ENCODE measurements around the gene PDHA1.

GRCh38 chrX:19388741-19389140 is 45.0 kb downstream of the PDHA1 start:
- TF ChIP-seq POLR2A (IDR thresholded peaks at IDR 0.05; ENCODE audit: low read depth, low read length) (no peak), POLR2AphosphoS5 (IDR thresholded peaks at IDR 0.05; ENCODE audit: low read depth, low read length) (no peak), PAX5 (IDR thresholded peaks at IDR 0.05; ENCODE audit: insufficient read depth, low read length, severe bottlenecking) (no peak), TAF1 (IDR thresholded peaks at IDR 0.05; ENCODE audit: low read depth, low read length) (no peak), SPI1 (IDR thresholded peaks at IDR 0.05; ENCODE audit: low read depth, low read length) (no peak), POU2F2 (IDR thresholded peaks at IDR 0.05; ENCODE audit: low read depth, low read length) (no peak)
